Heart right ventricle (tissue), 16 donors: ENCODE results near the gene UBE2QL1. TPM values are rescaled to one million over a fixed set of nuclear protein-coding genes. Genes with fewer than 3 reads are reported as not detected.
A peak's percentile ranks its signal among the peaks of the same experiment; 100 is the strongest.

Source experiments
- ATAC-seq, 8 donors: fragments of 200-7000 bp; cut with Tn5 transposase; one replicate each; pipeline ENCODE4 v1.9.1; 2020; ENCODE audit warnings: mild to moderate bottlenecking in 8 of 8, moderate library complexity in 8 of 8, moderate number of reproducible peaks in 1 of 8
- DNase-seq, 2 donors: peaks; one replicate each; pipeline ENCODE4 v3.0.0-alpha.2; 2020
- H3K27ac ChIP-seq, 10 donors: fragments of 200-600 bp; sonication (generic) in 2 of 10; one replicate each; pipeline versions ENCODE4 v1.5.0 to v1.8.0; 2020 to 2022; ENCODE audit warnings: mild to moderate bottlenecking in 3 of 10
- H3K27me3 ChIP-seq, 7 donors: fragments of 200-600 bp; one replicate each; pipeline ENCODE4 v1.8.0; 2021 to 2022; ENCODE audit warnings: mild to moderate bottlenecking in 2 of 7
- H3K36me3 ChIP-seq, 9 donors: fragments of 200-600 bp; sonication (generic) in 1 of 9; one replicate each; pipeline versions ENCODE4 v1.5.0 to v1.8.0; 2020 to 2022; ENCODE audit warnings: mild to moderate bottlenecking in 2 of 9
- H3K4me1 ChIP-seq, 9 donors: fragments of 200-600 bp; sonication (generic) in 1 of 9; one replicate each; pipeline versions ENCODE4 v1.5.0 to v1.8.0; 2020 to 2022; ENCODE audit warnings: mild to moderate bottlenecking in 4 of 9
- H3K4me3 ChIP-seq, 10 donors: fragments of 200-600 bp; sonication (generic) in 2 of 10; one replicate each; pipeline versions ENCODE4 v1.5.0 to v1.8.0; 2020 to 2022; ENCODE audit warnings: mild to moderate bottlenecking in 7 of 10, moderate library complexity in 2 of 10
- H3K9me3 ChIP-seq, 11 donors: fragments of 200-600 bp in 10 of 11; sonication (generic) in 2 of 11; one replicate each; pipeline versions ENCODE4 v1.5.0 to v1.8.0; 2013 to 2022; ENCODE audit warnings: mild to moderate bottlenecking in 2 of 11, control low read depth in 1 of 11, moderate library complexity in 1 of 11
- CTCF ChIP-seq, 9 donors: fragments of 200-600 bp; sonication (generic) in 2 of 9; IDR thresholded peaks; one replicate each; pipeline versions ENCODE4 v1.5.0 to v1.8.0; 2021 to 2022; ENCODE audit warnings: antibody characterized with exemption in 9 of 9, mild to moderate bottlenecking in 5 of 9, moderate library complexity in 1 of 9
- WGBS, 2 donors: extraction: QIAGEN DNeasy Blood & Tissue Kit; methylation state at CpG; one replicate each; pipeline ENCODE4 v1.1.7; 2013; ENCODE audit warnings: inconsistent platforms in 1 of 2; 5-methylcytosine and 5-hydroxymethylcytosine counted together
- intact Hi-C, 10 donors: fragments of 100-400 bp; cut with DNase I; formaldehyde crosslinking; loops; one replicate each; pipeline versions ENCODE4 v1.11.1 to v1.14.2; 2022
- polyA plus RNA-seq, 2 donors: library from polyadenylated mRNA; stranded (reverse); fragments of 200-250 nt; gene quantifications; one replicate each; pipeline ENCODE4 v1.2.3, GENCODE V29; 2013
- total RNA-seq, 10 donors: library from RNA; stranded (reverse); fragmentation: NEBNext Ultra II Directional in 3 of 10; extraction: Animal tissue kit (Norgen Biotek cat#: 25700) in 3 of 10; gene quantifications; one replicate each; pipeline versions ENCODE4 v1.2.1 to v1.2.4, GENCODE V29; 2021 to 2023
- donor health status: Arrhythmogenic right ventricular cardiomyopathy.
- donor health status: ischemic (EF 13 %, LVEDD 7.1; RV severe dilation, severe dysfunction).
- donor health status: healthy with polysubstance abuse.
- donor health status: DM: no; HTN: yes; CAD: no.
- donor health status: DM: no; HTN: no; CAD: no.
- donor health status: ischemic (EF 25% LVEDD 6.9; RV normal size, moderate dysfunction).
- donor health status: ischemic (EF 25% LVEDD 5.7; RV mildly dilated, moderate dysfunction).
- donor health status: healthy.
- donor health status: DM: yes; HTN: yes; CAD: no.
- donor health status: Ischemic cardiomyopathy.
- donor health status: ischemic (EF 35%, LVEDD 5.7; RV mildly dilated, moderate dysfunction).
- donor health status: nonischemic (EF 11% LVEDD 7.7; RV severe dilation, severe dysfunction).
- donor health status: DM: yes; HTN: yes; CAD: no.
- donor health status: PGD.
- donor health status: ischemic (EF 29% LVEDD 5.4; RV normal size, mild dysfunction).
- donor health status: nonischemic (EF 23%, LVEDD 6.1; RV moderate dilation, normal function).

The UBE2QL1 gene
- total and polyA plus RNA-seq, 12 donors, result 8.9 to 26.3 (median 18.1) TPM

GRCh38 chr5:6505416-6505755, 56.7 kb downstream of the UBE2QL1 start:
- intact Hi-C loops, result no loop called here
- WGBS, 2 donors, result 26 to 75% methylated on average over 3 of the region's 3 CpGs
- Histone ChIP-seq H3K4me3 (no peak overlapping the region), H3K36me3 (no peaks in the 10 kb centered on the region), H3K27ac (no peak overlapping the region), H3K9me3 (peaks cover 0 to 9% (median 0%) of the 10 kb centered on the region in 11 donors), H3K4me1 (peaks cover 0 to 13% (median 0%) of the 10 kb centered on the region in 9 donors), H3K27me3 (no peaks in the 10 kb centered on the region)
- ATAC-seq (no peak), DNase-seq (no peak)
- TF ChIP-seq CTCF (IDR thresholded peaks at IDR 0.05), result no peak

- Histone ChIP-seq H3K4me3 (no peak overlapping the region), H3K9me3 (peaks cover 0 to 9% (median 0%) of the 10 kb centered on the region in 11 donors), H3K27me3 (no peaks in the 10 kb centered on the region), H3K27ac (no peak overlapping the region), H3K36me3 (no peaks in the 10 kb centered on the region), H3K4me1 (peaks cover 0 to 13% (median 0%) of the 10 kb centered on the region in 9 donors)
- 83 to 91% methylated on average over 11 of the region's 11 CpGs for WGBS, 2 donors
- intact Hi-C loops, result no loop called here
- ATAC-seq (no peak), DNase-seq (no peak)
- TF ChIP-seq CTCF (IDR thresholded peaks at IDR 0.05), result no peak
Measured at GRCh38 chr5:6505783-6506557, 57.3 kb downstream of the UBE2QL1 start.

- no peak for TF ChIP-seq CTCF (IDR thresholded peaks at IDR 0.05)
- 81 to 84% methylated on average over 16 of the region's 16 CpGs for WGBS, 2 donors
- intact Hi-C loops, result no loop called here
Measured at GRCh38 chr5:6506611-6507010, 58.0 kb downstream of the UBE2QL1 start.

GRCh38 chr5:6508931-6509330, 60.3 kb downstream of the UBE2QL1 start:
- Histone ChIP-seq H3K4me3 (no peak overlapping the region), H3K9me3 (no peaks in the 10 kb centered on the region), H3K36me3 (no peaks in the 10 kb centered on the region), H3K4me1 (peaks cover 0 to 13% (median 0%) of the 10 kb centered on the region in 9 donors), H3K27ac (no peak overlapping the region), H3K27me3 (no peaks in the 10 kb centered on the region)
- ATAC-seq (peak in 7 of 8 donors; percentile 16 to 82 (median 62)), DNase-seq (peak in 1 of 2 donors; percentile 36)
- 73 to 88% methylated on average over 11 of the region's 11 CpGs for WGBS, 2 donors
- no peak for TF ChIP-seq CTCF (IDR thresholded peaks at IDR 0.05)
- intact Hi-C loops, result no loop called here

More at GRCh38 chr5:6506611-6507010, 58.0 kb downstream of the UBE2QL1 start:
- peaks cover 0 to 13% (median 0%) of the 10 kb centered on the region in 9 donors for H3K4me1 ChIP-seq
- no peaks in the 10 kb centered on the region for H3K27me3 ChIP-seq
- DNase-seq (no peak), ATAC-seq (no peak)
- no peak overlapping the region for H3K4me3 ChIP-seq
- H3K9me3 ChIP-seq, result peaks cover 0 to 9% (median 0%) of the 10 kb centered on the region in 11 donors
- no peak overlapping the region for H3K27ac ChIP-seq
- H3K36me3 ChIP-seq, result no peaks in the 10 kb centered on the region
